CD4-positive, alpha-beta T cell (primary cell): ENCODE data around the gene PPP2R3A. TPM values are rescaled to one million over a fixed set of nuclear protein-coding genes. Genes with fewer than 3 reads are reported as not detected.

ENCODE experiments used
- ATAC-seq: fragments of 200-7000 bp; cut with Tn5 transposase; one replicate; pipeline ENCODE4 v1.10.0; 2022; ENCODE audit warnings: mild to moderate bottlenecking; ENCODE audit not compliant: poor library complexity
- CTCF ChIA-PET: fragments of 350-600 bp; sonication (Branson Sonifier 250); formaldehyde crosslinking; loops from one replicate; lab custom pipeline; 2021; ENCODE audit warnings: antibody characterized with exemption, inconsistent platforms; lab: Charles Lee
- POLR2A ChIA-PET: fragments of 350-600 bp; sonication (Branson Sonifier 250); formaldehyde crosslinking; loops from one replicate; lab custom pipeline; 2021; ENCODE audit warnings: antibody characterized with exemption, inconsistent platforms; lab: Charles Lee
- DNase-seq, 14 experiments: peaks; one replicate each; pipeline ENCODE4 v3.0.0-alpha.2; 2013 to 2020; ENCODE audit warnings: mixed read lengths in 2 of 14
- H3K27ac ChIP-seq, 2 donors: one replicate each; pipeline versions ENCODE4 v1.5.1 to v1.7.0; 2013; ENCODE audit warnings: low read length in 2 of 2, low read depth in 1 of 2, mild to moderate bottlenecking in 1 of 2
- H3K27me3 ChIP-seq, 2 experiments: 1 replicate in 1 of 2; 2 replicates in 1 of 2; pipeline versions ENCODE4 v1.6.1 to v1.7.0; 2013; ENCODE audit warnings: low read length in 2 of 2, control low read depth in 1 of 2, mild to moderate bottlenecking in 1 of 2, moderate library complexity in 1 of 2; ENCODE audit not compliant: insufficient read depth in 2 of 2, control insufficient read depth in 1 of 2
- H3K36me3 ChIP-seq: one replicate; pipeline ENCODE4 v1.6.1; 2013; ENCODE audit warnings: low read length, control low read depth; ENCODE audit not compliant: insufficient read depth
- H3K4me1 ChIP-seq: one replicate; pipeline ENCODE4 v1.6.1; 2013; ENCODE audit warnings: low read length, control low read depth; ENCODE audit not compliant: insufficient read depth
- H3K4me3 ChIP-seq: one replicate; pipeline ENCODE4 v1.5.1; 2013; ENCODE audit warnings: mild to moderate bottlenecking, low read length, moderate library complexity
- H3K9me3 ChIP-seq, 2 experiments: 1 replicate in 1 of 2; 2 replicates in 1 of 2; pipeline versions ENCODE4 v1.6.1 to v1.7.0; 2013; ENCODE audit warnings: low read length in 2 of 2, mild to moderate bottlenecking in 2 of 2, control low read depth in 1 of 2, moderate library complexity in 1 of 2; ENCODE audit not compliant: control insufficient read depth in 1 of 2, insufficient read depth in 1 of 2
- H3K27ac Mint-ChIP-seq: one replicate; pipeline ENCODE4 v1.8.0; 2020; ENCODE audit warnings: mixed read lengths
- H3K27me3 Mint-ChIP-seq: one replicate; pipeline ENCODE4 v1.8.0; 2021; ENCODE audit warnings: mixed read lengths
- H3K36me3 Mint-ChIP-seq: one replicate; pipeline ENCODE4 v1.8.0; 2021; ENCODE audit warnings: low read depth, mixed read lengths
- H3K4me1 Mint-ChIP-seq: one replicate; pipeline ENCODE4 v1.8.0; 2021; ENCODE audit warnings: low read depth, mixed read lengths
- H3K4me3 Mint-ChIP-seq: one replicate; pipeline ENCODE4 v1.8.0; 2020; ENCODE audit warnings: mild to moderate bottlenecking, mixed read lengths
- H3K9me3 Mint-ChIP-seq: one replicate; pipeline ENCODE4 v1.8.0; 2020; ENCODE audit warnings: mixed read lengths
- intact Hi-C, 2 experiments: fragments of 100-400 bp; cut with DNase I in 1 of 2; cut with micrococcal nuclease in 1 of 2; formaldehyde crosslinking; loops; one replicate each; pipeline versions ENCODE4 v1.15.1 to v1.9.0; 2023 to 2025; cut with DNase I, micrococcal nuclease
- total RNA-seq, 174 experiments: library from RNA in 2 of 174; stranded (reverse) in 2 of 174; gene quantifications; one replicate each; pipeline ENCODE4 v1.2.3 and lab custom pipeline; 2021 to 2026
- TF ChIP-seq, protein P1 (sequence below): fragments of 200-600 bp; IDR thresholded peaks from one replicate; pipeline ENCODE4 v1.8.0; 2022; ENCODE audit warnings: antibody characterized with exemption, mild to moderate bottlenecking

The PPP2R3A gene
- total RNA-seq, 2 experiments from 2014 or later, result 0.14 to 0.31 TPM

GRCh38 chr3:135997554-135998320, 32.2 kb downstream of the PPP2R3A start:
- H3K9me3 Mint-ChIP-seq, result no peaks in the 10 kb centered on the region
- no peak overlapping the region for H3K4me3 Mint-ChIP-seq
- DNase-seq (no peak), ATAC-seq (no peak)
- no peaks in the 10 kb centered on the region for H3K9me3 ChIP-seq
- H3K4me3 ChIP-seq, result no peak overlapping the region
- no peak overlapping the region for H3K27ac Mint-ChIP-seq
- intact Hi-C loops, result no loop called here
- H3K27me3 ChIP-seq, result no peaks in the 10 kb centered on the region
- no peaks in the 10 kb centered on the region for H3K36me3 Mint-ChIP-seq
- no peak overlapping the region for H3K27ac ChIP-seq
- TF ChIP-seq, protein P1, sequence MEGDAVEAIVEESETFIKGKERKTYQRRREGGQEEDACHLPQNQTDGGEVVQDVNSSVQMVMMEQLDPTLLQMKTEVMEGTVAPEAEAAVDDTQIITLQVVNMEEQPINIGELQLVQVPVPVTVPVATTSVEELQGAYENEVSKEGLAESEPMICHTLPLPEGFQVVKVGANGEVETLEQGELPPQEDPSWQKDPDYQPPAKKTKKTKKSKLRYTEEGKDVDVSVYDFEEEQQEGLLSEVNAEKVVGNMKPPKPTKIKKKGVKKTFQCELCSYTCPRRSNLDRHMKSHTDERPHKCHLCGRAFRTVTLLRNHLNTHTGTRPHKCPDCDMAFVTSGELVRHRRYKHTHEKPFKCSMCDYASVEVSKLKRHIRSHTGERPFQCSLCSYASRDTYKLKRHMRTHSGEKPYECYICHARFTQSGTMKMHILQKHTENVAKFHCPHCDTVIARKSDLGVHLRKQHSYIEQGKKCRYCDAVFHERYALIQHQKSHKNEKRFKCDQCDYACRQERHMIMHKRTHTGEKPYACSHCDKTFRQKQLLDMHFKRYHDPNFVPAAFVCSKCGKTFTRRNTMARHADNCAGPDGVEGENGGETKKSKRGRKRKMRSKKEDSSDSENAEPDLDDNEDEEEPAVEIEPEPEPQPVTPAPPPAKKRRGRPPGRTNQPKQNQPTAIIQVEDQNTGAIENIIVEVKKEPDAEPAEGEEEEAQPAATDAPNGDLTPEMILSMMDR, result no peak
- H3K36me3 ChIP-seq, result no peaks in the 10 kb centered on the region
- H3K4me1 ChIP-seq, result no peaks in the 10 kb centered on the region
- POLR2A ChIA-PET, result no interaction called here
- peaks cover 19% of the 10 kb centered on the region for H3K27me3 Mint-ChIP-seq
- CTCF ChIA-PET, result no interaction called here
- no peaks in the 10 kb centered on the region for H3K4me1 Mint-ChIP-seq

GRCh38 chr3:136008221-136008620, 42.7 kb downstream of the PPP2R3A start:
- no peaks in the 10 kb centered on the region for H3K36me3 Mint-ChIP-seq
- H3K27ac Mint-ChIP-seq, result no peak overlapping the region
- no peak overlapping the region for H3K4me3 Mint-ChIP-seq
- Histone ChIP-seq H3K27me3 (no peaks in the 10 kb centered on the region), H3K4me3 (no peak overlapping the region), H3K4me1 (no peaks in the 10 kb centered on the region), H3K27ac (no peak overlapping the region), H3K9me3 (no peaks in the 10 kb centered on the region), H3K36me3 (no peaks in the 10 kb centered on the region)
- POLR2A ChIA-PET, result no interaction called here
- intact Hi-C loops, result no loop called here
- no peaks in the 10 kb centered on the region for H3K4me1 Mint-ChIP-seq
- ATAC-seq (no peak), DNase-seq (no peak)
- TF ChIP-seq, protein P1, result no peak
- peaks cover 11% of the 10 kb centered on the region for H3K27me3 Mint-ChIP-seq
- no peaks in the 10 kb centered on the region for H3K9me3 Mint-ChIP-seq
- CTCF ChIA-PET, result no interaction called here

- Histone ChIP-seq H3K27ac (no peak overlapping the region), H3K36me3 (no peaks in the 10 kb centered on the region), H3K4me1 (no peaks in the 10 kb centered on the region), H3K27me3 (no peaks in the 10 kb centered on the region), H3K9me3 (no peaks in the 10 kb centered on the region), H3K4me3 (no peak overlapping the region)
- no peaks in the 10 kb centered on the region for H3K36me3 Mint-ChIP-seq
- H3K9me3 Mint-ChIP-seq, result no peaks in the 10 kb centered on the region
- POLR2A ChIA-PET, result no interaction called here
- CTCF ChIA-PET, result no interaction called here
- ATAC-seq, result no peak
- H3K4me1 Mint-ChIP-seq, result no peaks in the 10 kb centered on the region
- intact Hi-C loops, result no loop called here
- H3K27me3 Mint-ChIP-seq, result peaks cover 11% of the 10 kb centered on the region
- H3K4me3 Mint-ChIP-seq, result no peak overlapping the region
- DNase-seq, result no peak
- TF ChIP-seq, protein P1, result no peak
- H3K27ac Mint-ChIP-seq, result no peak overlapping the region
Observed at GRCh38 chr3:136008732-136009470, 43.4 kb downstream of the PPP2R3A start.
